WERI-Rb-1 (cell line): ENCODE data around the gene HIGD1A.

ENCODE experiments used
- DNase-seq: peaks from one replicate; pipeline ENCODE4 v3.0.0-alpha.2; 2020
- H3K27ac ChIP-seq: fragments of 250-450 bp; sonication (Bioruptor Pico); 2 replicates; pipeline ENCODE4 v1.5.1; 2020; ENCODE audit warnings: mild to moderate bottlenecking, moderate library complexity
- H3K27me3 ChIP-seq: fragments of 250-450 bp; sonication (Bioruptor Pico); 2 replicates; pipeline ENCODE4 v1.5.1; 2021; ENCODE audit warnings: mild to moderate bottlenecking, low read depth, moderate library complexity; ENCODE audit not compliant: insufficient read depth, severe bottlenecking
- H3K36me3 ChIP-seq: fragments of 250-450 bp; sonication (Bioruptor Pico); 2 replicates; pipeline ENCODE4 v1.5.1; 2020; ENCODE audit warnings: mild to moderate bottlenecking, moderate library complexity
- H3K4me3 ChIP-seq: 2 replicates; pipeline ENCODE4 v1.5.1; 2011; ENCODE audit warnings: low read depth, mild to moderate bottlenecking, control low read depth, low read length
- H3K9me3 ChIP-seq: fragments of 250-450 bp; sonication (Bioruptor Pico); 2 replicates; pipeline ENCODE4 v1.5.1; 2021; ENCODE audit warnings: mild to moderate bottlenecking, moderate library complexity; ENCODE audit not compliant: severe bottlenecking
- CTCF ChIP-seq: IDR thresholded peaks from 2 replicates; pipeline ENCODE4 v1.5.1; 2011; ENCODE audit warnings: low read depth, mild to moderate bottlenecking, control low read depth, inconsistent platforms, low read length

The HIGD1A gene

GRCh38 chr3:42735615-42736014 is 68.7 kb downstream of the HIGD1A start:
- Histone ChIP-seq H3K4me3 (no peak overlapping the region), H3K9me3 (peaks cover 4% of the 10 kb centered on the region), H3K27ac (no peak overlapping the region), H3K27me3 (no peaks in the 10 kb centered on the region), H3K36me3 (no peaks in the 10 kb centered on the region)
- DNase-seq = no peak
- TF ChIP-seq CTCF = no peak

- Histone ChIP-seq H3K9me3 (peaks cover 4% of the 10 kb centered on the region), H3K27me3 (no peaks in the 10 kb centered on the region), H3K36me3 (no peaks in the 10 kb centered on the region), H3K4me3 (no peak overlapping the region), H3K27ac (no peak overlapping the region)
- TF ChIP-seq CTCF = no peak
- no peak for DNase-seq
Measured at GRCh38 chr3:42735019-42735418, 69.3 kb downstream of the HIGD1A start.

GRCh38 chr3:42734263-42734860 is 69.9 kb downstream of the HIGD1A start:
- Histone ChIP-seq H3K27me3 (no peaks in the 10 kb centered on the region), H3K27ac (no peak overlapping the region), H3K9me3 (peaks cover 4% of the 10 kb centered on the region), H3K4me3 (no peak overlapping the region), H3K36me3 (no peaks in the 10 kb centered on the region)
- DNase-seq = no peak
- TF ChIP-seq CTCF = no peak

- Histone ChIP-seq H3K36me3 (no peaks in the 10 kb centered on the region), H3K9me3 (peaks cover 4% of the 10 kb centered on the region), H3K27ac (no peak overlapping the region), H3K27me3 (no peaks in the 10 kb centered on the region), H3K4me3 (no peak overlapping the region)
- TF ChIP-seq CTCF = no peak
- no peak for DNase-seq
Measured at GRCh38 chr3:42733501-42734262, 70.6 kb downstream of the HIGD1A start.
